Activated naive CD4-positive, alpha-beta T cell treated with anti-CD3 and anti-CD28 coated beads, Interleukin-2, amount 50 U/mL, for 72 hours (primary cell): ENCODE measurements around the gene EIF2B5. TPM values are rescaled to one million over a fixed set of nuclear protein-coding genes. Genes with fewer than 3 reads are reported as not detected.
"Not testable (repeated sequence)": the region's sequence is repeated elsewhere in the genome, so short reads cannot be mapped to it uniquely, and the experiment has no call there.

Source experiments
- ATAC-seq, 2 donors: fragments of 150-1000 bp; cut with Tn5 transposase; 2 replicates each; pipeline ENCODE4 v1.10.0; 2021; ENCODE audit warnings: mild to moderate bottlenecking in 2 of 2, moderate library complexity in 2 of 2
- DNase-seq, 2 donors: peaks; one replicate each; pipeline ENCODE4 v3.0.0; 2021 to 2022; ENCODE audit warnings: low spot score in 2 of 2
- H3K27ac Mint-ChIP-seq, 2 donors: one replicate each; pipeline ENCODE4 v1.8.0; 2022; ENCODE audit warnings: mild to moderate bottlenecking in 2 of 2, mixed read lengths in 2 of 2
- H3K36me3 Mint-ChIP-seq, 2 donors: one replicate each; pipeline ENCODE4 v1.8.0; 2022; ENCODE audit warnings: mixed read lengths in 2 of 2
- H3K9me3 Mint-ChIP-seq, 2 donors: one replicate each; pipeline ENCODE4 v1.8.0; 2022; ENCODE audit warnings: mixed read lengths in 2 of 2
- total RNA-seq, 2 donors: library from RNA; stranded (reverse); gene quantifications; one replicate each; pipeline ENCODE4 v1.2.3, GENCODE V29; 2022

Gene EIF2B5
- total RNA-seq, result 10 to 100 TPM; 48.6 to 56.1 TPM

DNA sequence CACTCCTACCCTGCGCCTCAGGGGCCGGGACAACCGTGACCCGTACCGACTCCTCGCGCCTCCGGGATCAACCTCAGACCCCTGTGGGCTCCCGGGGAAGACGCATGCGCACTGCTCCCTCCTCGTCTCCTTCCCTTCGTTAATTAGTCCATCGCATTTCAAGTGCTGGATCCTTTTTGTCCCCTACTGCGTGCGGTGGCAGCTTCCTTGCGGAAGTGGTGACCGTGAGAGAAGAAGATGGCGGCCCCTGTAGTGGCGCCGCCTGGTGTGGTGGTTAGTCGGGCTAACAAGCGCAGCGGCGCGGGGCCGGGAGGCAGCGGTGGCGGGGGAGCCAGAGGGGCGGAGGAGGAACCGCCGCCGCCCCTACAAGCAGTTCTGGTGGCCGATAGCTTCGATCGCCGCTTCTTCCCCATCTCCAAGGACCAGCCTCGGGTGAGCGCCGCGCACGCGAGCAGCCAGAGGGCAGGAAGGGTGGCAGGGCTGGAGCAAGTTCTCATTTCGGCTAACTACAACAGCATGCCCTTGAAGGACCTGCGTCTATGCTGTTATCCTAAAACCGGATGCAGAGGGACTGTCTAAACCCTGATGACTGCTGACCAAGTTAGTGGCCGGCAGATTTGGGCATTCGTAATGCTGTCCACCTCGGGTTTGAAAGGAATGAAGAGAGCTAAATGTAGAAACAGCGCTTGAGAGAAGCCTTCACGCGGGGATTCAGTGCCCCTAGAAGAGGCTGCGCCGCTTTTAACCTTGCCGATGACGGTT lies at the start of gene EIF2B5:
TSS of gene EIF2B5 (plus strand) at position 210 of the 762 bp plus-strand sequence. CDS start at position 238, 28 bp downstream.
- Mint-ChIP-seq H3K9me3 (no peaks in the 10 kb centered on the region), H3K27ac (peak within 1 kb of the TSS; percentile 88 to 96), H3K36me3 (peaks cover 24 to 25% of the 10 kb centered on the region in 2 donors)
- DNase-seq, result peak; percentile 81 to 86
- peak; percentile 90 to 93 for ATAC-seq

DNA sequence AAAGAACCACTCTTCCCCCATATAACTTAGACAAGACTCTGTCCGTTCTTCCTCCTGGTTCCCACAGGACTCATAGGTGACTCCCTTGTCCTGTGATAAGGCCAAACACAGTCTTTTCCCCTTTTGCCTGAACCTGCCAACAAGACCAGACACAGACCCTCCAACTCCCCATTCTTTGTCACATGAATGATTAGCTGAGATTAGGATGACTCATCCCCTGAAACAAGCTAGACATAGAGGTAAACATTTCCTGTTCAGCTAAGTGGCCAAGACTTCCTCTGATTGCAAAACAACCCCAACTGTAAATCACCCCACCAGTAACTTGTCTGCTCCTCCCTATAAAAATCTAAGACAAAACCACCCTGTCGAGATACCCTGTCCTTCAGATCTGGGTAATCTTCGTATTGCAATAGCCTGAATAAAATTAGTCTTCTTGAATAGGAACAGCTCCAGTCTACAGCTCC lies 49.7 kb upstream of the EIF2B5 start:
- peaks cover 4 to 12% of the 10 kb centered on the region in 2 donors for H3K9me3 Mint-ChIP-seq
- ATAC-seq (no peak), DNase-seq (no peak)
- H3K27ac Mint-ChIP-seq, result no peak overlapping the region
- H3K36me3 Mint-ChIP-seq, result peaks cover 7 to 13% of the 10 kb centered on the region in 2 donors

- H3K27ac Mint-ChIP-seq, result no peak overlapping the region
- peaks cover 18 to 19% of the 10 kb centered on the region in 2 donors for H3K36me3 Mint-ChIP-seq
- ATAC-seq (no peak), DNase-seq (no peak)
- H3K9me3 Mint-ChIP-seq, result peaks cover 11 to 16% of the 10 kb centered on the region in 2 donors
Measured at GRCh38 chr3:184092199-184092598, 43.0 kb upstream of the EIF2B5 start.

DNA sequence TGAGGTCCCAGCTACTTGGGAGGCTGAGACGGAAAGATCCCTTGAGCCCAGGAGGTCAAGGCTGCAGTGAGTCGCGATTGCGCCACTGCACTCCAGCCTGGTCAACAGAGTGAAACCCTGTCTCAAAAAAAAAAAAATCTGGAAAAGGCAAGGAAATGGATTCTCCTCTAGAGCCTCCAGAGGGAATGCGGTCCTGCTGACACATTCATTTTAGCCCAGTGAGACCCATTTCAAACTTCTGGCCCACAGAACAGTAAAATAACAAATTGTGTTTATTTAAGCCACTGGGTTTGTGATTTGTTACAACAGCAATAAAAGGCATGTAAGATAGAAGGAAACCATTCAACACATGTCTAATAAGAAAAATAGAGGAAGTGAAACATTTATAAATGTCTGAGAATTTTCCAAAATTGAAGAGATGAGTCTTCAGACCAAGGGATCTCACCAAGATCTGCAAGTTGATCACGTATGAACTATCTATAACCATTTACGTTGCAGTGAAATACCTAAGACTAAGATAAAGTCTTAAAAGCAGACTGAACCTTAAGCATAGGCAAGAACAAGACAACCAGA lies 38.3 kb upstream of the EIF2B5 start, which contains the start of gene HTR3E:
TSS of gene HTR3E (plus strand) at position 254 of the 573 bp plus-strand sequence. CDS start 466 bp downstream, outside the sequence.
- DNase-seq (no peak), ATAC-seq (no peak)
- H3K9me3 Mint-ChIP-seq, result peaks cover 5 to 12% of the 10 kb centered on the region in 2 donors

DNA sequence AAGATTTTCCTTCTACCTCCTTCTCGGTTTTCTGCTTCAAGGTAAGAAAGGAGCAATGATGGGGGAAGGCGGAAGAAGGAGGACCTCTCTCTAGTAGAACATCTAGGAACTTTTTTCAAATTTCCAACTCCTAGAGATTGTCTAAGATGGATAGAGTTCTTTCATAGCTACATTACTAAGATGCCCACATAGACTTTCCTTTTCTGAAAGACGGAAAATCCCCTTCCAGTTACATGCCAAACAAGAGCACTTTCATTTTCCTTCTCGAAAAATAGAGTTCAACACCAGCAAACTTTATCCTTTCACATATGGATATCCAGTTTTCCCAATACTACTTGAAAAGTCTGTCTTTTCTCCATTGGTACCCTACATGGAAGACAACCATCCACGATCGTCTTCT lies 37.6 kb upstream of the EIF2B5 start:
- Mint-ChIP-seq H3K36me3 (peaks cover 6 to 8% of the 10 kb centered on the region in 2 donors), H3K27ac (no peak overlapping the region), H3K9me3 (peaks cover 5 to 6% of the 10 kb centered on the region in 2 donors)
- no peak for DNase-seq
- ATAC-seq, result no peak

More for the DNA sequence above, 38.3 kb upstream of the EIF2B5 start, which contains the start of gene HTR3E:
- no peak within 1 kb of the TSS for H3K27ac Mint-ChIP-seq
- peaks cover 12% of the 10 kb centered on the region in 2 donors for H3K36me3 Mint-ChIP-seq

GRCh38 chr3:184099806-184100686 lies 35.1 kb upstream of the EIF2B5 start:
- ATAC-seq, result no peak
- H3K36me3 Mint-ChIP-seq, result no peaks in the 10 kb centered on the region
- no peak for DNase-seq
- no peaks in the 10 kb centered on the region for H3K9me3 Mint-ChIP-seq
- H3K27ac Mint-ChIP-seq, result no peak overlapping the region

- Mint-ChIP-seq H3K9me3 (no peaks in the 10 kb centered on the region), H3K27ac (no peak overlapping the region), H3K36me3 (no peaks in the 10 kb centered on the region)
- DNase-seq (no peak), ATAC-seq (no peak)
Measured at GRCh38 chr3:184110316-184110725, 24.8 kb upstream of the EIF2B5 start.

DNA sequence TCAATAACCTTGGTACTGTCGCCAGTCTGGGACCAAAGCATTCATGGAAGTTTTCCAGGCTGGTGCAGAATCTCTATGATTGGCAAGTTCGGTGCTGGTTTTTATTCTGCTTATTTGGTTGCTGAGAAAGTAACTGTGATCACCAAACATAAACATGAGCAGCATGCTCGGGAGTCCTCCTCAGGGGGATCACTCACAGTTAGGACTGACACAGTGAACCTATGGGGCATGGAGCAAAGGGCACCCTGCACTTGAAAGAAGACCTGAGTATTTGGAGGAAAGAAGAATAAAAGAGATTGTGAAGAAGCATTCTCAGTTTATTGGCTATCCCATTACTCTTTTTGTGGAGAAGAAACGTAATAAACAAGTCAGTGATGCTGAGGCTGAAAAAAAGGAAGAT lies 19.1 kb upstream of the EIF2B5 start:
- no peaks in the 10 kb centered on the region for H3K36me3 Mint-ChIP-seq
- DNase-seq (no peak), ATAC-seq (no peak)
- H3K27ac Mint-ChIP-seq, result no peak overlapping the region
- H3K9me3 Mint-ChIP-seq, result no peaks in the 10 kb centered on the region

- H3K36me3 Mint-ChIP-seq, result no peaks in the 10 kb centered on the region
- H3K27ac Mint-ChIP-seq, result no peak overlapping the region
- DNase-seq (no peak), ATAC-seq (no peak)
- no peaks in the 10 kb centered on the region for H3K9me3 Mint-ChIP-seq
Measured at GRCh38 chr3:184117636-184118035, 17.5 kb upstream of the EIF2B5 start.

- H3K36me3 Mint-ChIP-seq, H3K9me3 Mint-ChIP-seq, H3K27ac Mint-ChIP-seq, DNase-seq, ATAC-seq: not testable (repeated sequence)
Measured at GRCh38 chr3:184121031-184121430, 14.1 kb upstream of the EIF2B5 start.

- Mint-ChIP-seq H3K36me3 (no peaks in the 10 kb centered on the region), H3K9me3 (no peaks in the 10 kb centered on the region), H3K27ac (no peak overlapping the region)
- no peak for DNase-seq
- no peak for ATAC-seq
Measured at GRCh38 chr3:184126006-184126405, 9.2 kb upstream of the EIF2B5 start.

DNA sequence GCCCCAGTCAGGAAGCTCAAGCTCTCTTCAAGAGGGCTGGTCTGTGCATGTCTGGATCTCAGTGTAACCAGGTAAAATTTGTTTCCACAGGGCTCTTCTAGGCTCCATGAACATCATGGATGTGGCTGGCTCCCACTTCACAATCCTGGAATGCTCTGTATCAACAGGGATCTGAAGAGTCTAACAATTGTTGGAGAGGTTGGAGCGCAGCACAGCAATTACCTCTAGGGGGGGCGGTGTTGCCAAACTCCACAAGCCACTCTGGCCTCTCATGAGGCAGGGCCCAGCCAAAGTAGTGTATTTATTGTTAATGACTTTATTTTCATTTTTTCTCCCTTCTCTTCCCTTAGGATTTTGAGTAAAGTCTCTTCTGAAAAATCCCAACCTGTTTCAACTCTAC lies 6.1 kb upstream of the EIF2B5 start:
- ATAC-seq (peak; percentile 40 to 47), DNase-seq (no peak)
- H3K36me3 Mint-ChIP-seq, result peaks cover 2 to 6% of the 10 kb centered on the region in 2 donors
- no peaks in the 10 kb centered on the region for H3K9me3 Mint-ChIP-seq
- no peak overlapping the region for H3K27ac Mint-ChIP-seq

- no peak for DNase-seq
- Mint-ChIP-seq H3K27ac (no peak overlapping the region), H3K36me3 (peaks cover 22 to 25% of the 10 kb centered on the region in 2 donors), H3K9me3 (no peaks in the 10 kb centered on the region)
- ATAC-seq, result no peak
Measured at GRCh38 chr3:184132945-184133344, 2.2 kb upstream of the EIF2B5 start.

GRCh38 chr3:184133840-184134745 lies 1.1 kb upstream of the EIF2B5 start:
- peak; percentile 14 to 61 for ATAC-seq
- Mint-ChIP-seq H3K9me3 (no peaks in the 10 kb centered on the region), H3K27ac (peak overlapping the region; percentile 88 to 96), H3K36me3 (peaks cover 24 to 25% of the 10 kb centered on the region in 2 donors)
- peak in 1 of 2 donors; percentile 42 for DNase-seq

GRCh38 chr3:184134746-184135148 lies 411 bp upstream of the EIF2B5 start:
- Mint-ChIP-seq H3K27ac (peak overlapping the region; percentile 88 to 96), H3K36me3 (peaks cover 24 to 25% of the 10 kb centered on the region in 2 donors), H3K9me3 (no peaks in the 10 kb centered on the region)
- DNase-seq (no peak), ATAC-seq (peak; percentile 26 to 43)

- DNase-seq (no peak), ATAC-seq (no peak)
- H3K36me3 Mint-ChIP-seq, result peaks cover 24 to 25% of the 10 kb centered on the region in 2 donors
- H3K27ac Mint-ChIP-seq, result peak overlapping the region; percentile 88 to 96
- no peaks in the 10 kb centered on the region for H3K9me3 Mint-ChIP-seq
Measured at GRCh38 chr3:184135911-184136260, 728 bp downstream of the EIF2B5 start.
